HepG2 (cell line): Measurements from ENCODE around the gene NOTCH4. TPM values are rescaled to one million over a fixed set of nuclear protein-coding genes. Genes with fewer than 3 reads are reported as not detected.

Source experiments
- AFF4 ChIP-seq: sonication (generic); formaldehyde crosslinking; IDR thresholded peaks from 2 replicates; pipeline ENCODE4 v1.4.0; 2020; ENCODE audit warnings: missing genetic modification reagents
- DNMT3B ChIP-seq: conservative IDR thresholded peaks from 2 replicates; pipeline ENCODE4 v1.6.1; 2016; ENCODE audit warnings: missing biosample characterization, control low read depth
- GPBP1L1 ChIP-seq: sonication (generic); formaldehyde crosslinking; IDR thresholded peaks from 2 replicates; pipeline ENCODE4 v1.5.0; 2020; ENCODE audit warnings: mild to moderate bottlenecking, missing genetic modification reagents
- HMGA1 ChIP-seq: sonication (generic); formaldehyde crosslinking; conservative IDR thresholded peaks from 2 replicates; pipeline ENCODE4 v1.4.0; 2020; ENCODE audit warnings: missing genetic modification reagents
- HOXD1 ChIP-seq: sonication (generic); formaldehyde crosslinking; IDR thresholded peaks from 2 replicates; pipeline ENCODE4 v1.5.0; 2020; ENCODE audit warnings: missing genetic modification reagents
- KDM5A ChIP-seq: fragments of 200-600 bp; sonication (generic); IDR thresholded peaks from 2 replicates; pipeline ENCODE4 v1.7.0; 2018; ENCODE audit warnings: antibody characterized with exemption, mild to moderate bottlenecking, low read length, borderline replicate concordance
- MXI1 ChIP-seq: IDR thresholded peaks from 3 replicates; pipeline ENCODE4 v1.6.1; 2012; ENCODE audit warnings: low read depth, low read length, inconsistent platforms, borderline replicate concordance
- PHB2 ChIP-seq: fragments of 450-650 bp; IDR thresholded peaks from 2 replicates; pipeline ENCODE4 v1.6.1; 2018; ENCODE audit not compliant: partially characterized antibody
- PHF8 ChIP-seq: sonication (generic); formaldehyde crosslinking; IDR thresholded peaks from 2 replicates; pipeline ENCODE4 v1.5.0; 2020; ENCODE audit warnings: missing genetic modification reagents
- POGK ChIP-seq: sonication (generic); formaldehyde crosslinking; conservative IDR thresholded peaks from 2 replicates; pipeline ENCODE4 v1.8.0; 2022; ENCODE audit warnings: mild to moderate bottlenecking, moderate library complexity, missing genetic modification reagents
- SMAD9 ChIP-seq: sonication (generic); formaldehyde crosslinking; IDR thresholded peaks from 2 replicates; pipeline ENCODE4 v1.5.1; 2020; ENCODE audit warnings: mild to moderate bottlenecking, missing genetic modification reagents
- THRA ChIP-seq: sonication (generic); formaldehyde crosslinking; IDR thresholded peaks from 2 replicates; pipeline ENCODE4 v1.4.0; 2020; ENCODE audit warnings: missing genetic modification reagents, borderline replicate concordance
- ZBTB8A ChIP-seq: sonication (generic); formaldehyde crosslinking; IDR thresholded peaks from 2 replicates; pipeline ENCODE4 v1.4.0; 2020; ENCODE audit warnings: mild to moderate bottlenecking, low read depth, missing genetic modification reagents, borderline replicate concordance
- ZFP90 ChIP-seq: sonication (generic); formaldehyde crosslinking; IDR thresholded peaks from 2 replicates; pipeline ENCODE4 v1.8.0; 2022; ENCODE audit warnings: missing genetic modification reagents, mild to moderate bottlenecking, inconsistent platforms, borderline replicate concordance
- ZNF101 ChIP-seq: sonication (generic); formaldehyde crosslinking; IDR thresholded peaks from 2 replicates; pipeline ENCODE4 v1.4.0; 2020; ENCODE audit warnings: mild to moderate bottlenecking, low read depth, missing genetic modification reagents, borderline replicate concordance
- ZNF143 ChIP-seq: sonication (generic); formaldehyde crosslinking; IDR thresholded peaks from 2 replicates; pipeline ENCODE4 v1.4.0; 2020; ENCODE audit warnings: missing genetic modification reagents
- ZNF337 ChIP-seq: sonication (generic); formaldehyde crosslinking; IDR thresholded peaks from 2 replicates; pipeline ENCODE4 v1.5.1; 2020; ENCODE audit warnings: missing genetic modification reagents, low read depth, mild to moderate bottlenecking, borderline replicate concordance
- ZNF639 ChIP-seq: conservative IDR thresholded peaks from 2 replicates; pipeline ENCODE4 v1.6.1; 2018; ENCODE audit warnings: missing genetic modification reagents
- polyA plus RNA-seq, 8 experiments: library from polyadenylated mRNA; depleted of rRNA in 3 of 8; stranded (reverse) in 7 of 8; unstranded in 1 of 8; fragments of >200 nt; fragmentation: Illumina TruSeq in 4 of 8; extraction: Trizol in 4 of 8; gene quantifications; 2 replicates each; pipeline versions ENCODE4 v1.2.1 to v1.2.3, GENCODE V29; 2011 to 2016; ENCODE audit warnings: low read depth in 4 of 8, missing spikeins in 1 of 8, mixed read lengths in 1 of 8; ENCODE audit not compliant: insufficient read depth in 1 of 8
- total RNA-seq, 5 experiments: library from RNA; depleted of rRNA; stranded (reverse); fragments of >200 nt; fragmentation: Illumina TruSeq; extraction: Trizol; gene quantifications; 2 replicates each; pipeline ENCODE4 v1.2.3, GENCODE V29; 2016; ENCODE audit warnings: low read depth in 1 of 5

The NOTCH4 gene
- total and polyA plus RNA-seq, 2 of the 13 experiments (the other 11 are each of a cell fraction or from before 2014, with no cell fraction given): 0.51 to 0.83 TPM

GRCh38 chr6:32195902-32196681 lies 27.8 kb downstream of the NOTCH4 start (continued):
- TF ChIP-seq GPBP1L1 (no peak), ZNF639 (CRISPR knock-in tag) (peak; percentile 86), MXI1 (peak; percentile 57; the same call in 2 of the 3 replicates), ZNF101 (CRISPR knock-in tag) (no peak), THRA (CRISPR knock-in tag) (peak; percentile 58; the same call in 1 of the 2 replicates), SMAD9 (no peak), ZBTB8A (CRISPR knock-in tag) (no peak), PHF8 (CRISPR knock-in tag) (peak; percentile 95), ZFP90 (CRISPR knock-in tag) (peak; percentile 83), KDM5A (no peak), POGK (CRISPR knock-in tag) (no peak), HMGA1 (CRISPR knock-in tag) (no peak), HOXD1 (CRISPR knock-in tag) (no peak), ZNF143 (0 out of 2 replicates have a peak, but pooled peaks have one; percentile 44), PHB2 (no peak), DNMT3B (CRISPR knock-in tag) (no peak), AFF4 (CRISPR knock-in tag) (peak; percentile 70; the same call in 1 of the 2 replicates), ZNF337 (CRISPR knock-in tag) (peak; percentile 76; the same call in 1 of the 2 replicates)
